ENCODE measurements around the gene ZNF70. TPM values are rescaled to one million over a fixed set of nuclear protein-coding genes. Genes with fewer than 3 reads are reported as not detected.

ZNF70 gene
- total and polyA plus RNA-seq, 2 experiments from 2014 or later, result 2.3 to 5.2 TPM

GRCh38 chr22:23696326-23696851 lies 54.5 kb downstream of the ZNF70 start:
- no peak for DNase-seq (ENCODE audit: low spot score)
- no peak overlapping the region for H3K27ac ChIP-seq
- no peaks in the 10 kb centered on the region for H3K9me2 ChIP-seq (replicated peaks; ENCODE audit: insufficient read depth)
- H3K36me3 ChIP-seq (replicated peaks; ENCODE audit: insufficient read depth, low read depth), result no peaks in the 10 kb centered on the region
- no peak overlapping the region for H3K4me3 ChIP-seq
- H2AFZ ChIP-seq, result no peak overlapping the region
- peaks cover 4% of the 10 kb centered on the region for H3K79me2 ChIP-seq
- no peaks in the 10 kb centered on the region for H3K27me3 ChIP-seq
- H4K20me1 ChIP-seq (ENCODE audit: insufficient read depth, poor library complexity, severe bottlenecking), result no peaks in the 10 kb centered on the region
- H3K4me2 ChIP-seq, result no peak overlapping the region
- no peak for TF ChIP-seq CTCF (IDR thresholded peaks at IDR 0.05; ENCODE audit: poor library complexity)
- TF ChIP-seq EZH2 (IDR thresholded peaks at IDR 0.05; ENCODE audit: borderline replicate concordance), result no peak
- no peak for TF ChIP-seq EZH2phosphoT487 (IDR thresholded peaks at IDR 0.05; ENCODE audit: low read depth, severe bottlenecking, unreplicated experiment)
- WGBS (ENCODE audit: low lambda C conversion rate, missing lambda C conversion rate), result 94% methylated on average over 13 of the region's 13 CpGs
- H3K9me3 ChIP-seq (ENCODE audit: low read depth), result no peaks in the 10 kb centered on the region
- H3K4me1 ChIP-seq (ENCODE audit: insufficient read depth), result peaks cover 5% of the 10 kb centered on the region

GRCh38 chr22:23695571-23696325 lies 55.2 kb downstream of the ZNF70 start:
- TF ChIP-seq EZH2phosphoT487 (IDR thresholded peaks at IDR 0.05; ENCODE audit: low read depth, severe bottlenecking, unreplicated experiment) (no peak), CTCF (IDR thresholded peaks at IDR 0.05; ENCODE audit: poor library complexity) (no peak), EZH2 (IDR thresholded peaks at IDR 0.05; ENCODE audit: borderline replicate concordance) (no peak)
- H2AFZ ChIP-seq, result no peak overlapping the region
- no peaks in the 10 kb centered on the region for H3K4me1 ChIP-seq (ENCODE audit: insufficient read depth)
- no peak overlapping the region for H3K4me3 ChIP-seq
- H4K20me1 ChIP-seq (ENCODE audit: insufficient read depth, poor library complexity, severe bottlenecking), result no peaks in the 10 kb centered on the region
- 97% methylated on average over 19 of the region's 19 CpGs for WGBS (ENCODE audit: low lambda C conversion rate, missing lambda C conversion rate)
- no peak overlapping the region for H3K4me2 ChIP-seq
- DNase-seq (ENCODE audit: low spot score), result no peak
- no peaks in the 10 kb centered on the region for H3K36me3 ChIP-seq (replicated peaks; ENCODE audit: insufficient read depth, low read depth)
- H3K27me3 ChIP-seq, result no peaks in the 10 kb centered on the region
- no peaks in the 10 kb centered on the region for H3K79me2 ChIP-seq
- H3K9me2 ChIP-seq (replicated peaks; ENCODE audit: insufficient read depth), result no peaks in the 10 kb centered on the region
- H3K27ac ChIP-seq, result no peak overlapping the region
- H3K9me3 ChIP-seq (ENCODE audit: low read depth), result no peaks in the 10 kb centered on the region

- no peaks in the 10 kb centered on the region for H4K20me1 ChIP-seq (ENCODE audit: insufficient read depth, poor library complexity, severe bottlenecking)
- no peak overlapping the region for H3K4me3 ChIP-seq
- 94% methylated on average over 3 of the region's 3 CpGs for WGBS (ENCODE audit: low lambda C conversion rate, missing lambda C conversion rate)
- no peak overlapping the region for H3K4me2 ChIP-seq
- no peaks in the 10 kb centered on the region for H3K9me3 ChIP-seq (ENCODE audit: low read depth)
- no peak for TF ChIP-seq EZH2phosphoT487 (IDR thresholded peaks at IDR 0.05; ENCODE audit: low read depth, severe bottlenecking, unreplicated experiment)
- TF ChIP-seq EZH2 (IDR thresholded peaks at IDR 0.05; ENCODE audit: borderline replicate concordance), result no peak
- TF ChIP-seq CTCF (IDR thresholded peaks at IDR 0.05; ENCODE audit: poor library complexity), result no peak
- H3K27ac ChIP-seq, result no peak overlapping the region
- no peak for DNase-seq (ENCODE audit: low spot score)
- no peaks in the 10 kb centered on the region for H3K79me2 ChIP-seq
- H3K27me3 ChIP-seq, result no peaks in the 10 kb centered on the region
- H2AFZ ChIP-seq, result no peak overlapping the region
- no peaks in the 10 kb centered on the region for H3K36me3 ChIP-seq (replicated peaks; ENCODE audit: insufficient read depth, low read depth)
- no peaks in the 10 kb centered on the region for H3K9me2 ChIP-seq (replicated peaks; ENCODE audit: insufficient read depth)
- no peaks in the 10 kb centered on the region for H3K4me1 ChIP-seq (ENCODE audit: insufficient read depth)
Observed at GRCh38 chr22:23695141-23695540, 55.8 kb downstream of the ZNF70 start.

All from hepatocyte (in vitro differentiated cells).